GM13976 (cell line): ENCODE data around the gene NEURL1B.

Source experiments
- DNase-seq: peaks from one replicate; pipeline ENCODE4 v3.0.0; 2012; ENCODE audit warnings: low spot score
- CTCF ChIP-seq: IDR thresholded peaks from 2 replicates; pipeline ENCODE4 v1.5.1; 2012; ENCODE audit warnings: borderline replicate concordance, mild to moderate bottlenecking; ENCODE audit not compliant: insufficient read depth; ENCODE audit errors: extremely low read depth, missing control alignments, control extremely low read depth
- in situ Hi-C: fragments of 300-500 bp; cut with MboI; formaldehyde crosslinking; loops from one replicate; pipeline ENCODE4 v1.12.0; 2022; ENCODE audit warnings: low sequenced_read_pairs, mixed read lengths, inconsistent platforms; ENCODE audit not compliant: unreplicated experiment

The NEURL1B gene

GRCh38 chr5:172660974-172661373, 19.9 kb downstream of the NEURL1B start:
- in situ Hi-C loops: no loop called here
- no peak for TF ChIP-seq CTCF
- DNase-seq: no peak

- in situ Hi-C loops: no loop called here
- DNase-seq: no peak
- TF ChIP-seq CTCF: no peak
Observed at GRCh38 chr5:172661526-172661925, 20.5 kb downstream of the NEURL1B start.

GRCh38 chr5:172662596-172662995, 21.5 kb downstream of the NEURL1B start:
- no peak for DNase-seq
- in situ Hi-C loops: no loop called here
- TF ChIP-seq CTCF: no peak

GRCh38 chr5:172664018-172664417, 23.0 kb downstream of the NEURL1B start:
- in situ Hi-C loops: no loop called here
- no peak for DNase-seq
- TF ChIP-seq CTCF: no peak

GRCh38 chr5:172664681-172665541, 23.8 kb downstream of the NEURL1B start:
- DNase-seq: no peak
- in situ Hi-C loops: no loop called here

GRCh38 chr5:172666251-172666650, 25.2 kb downstream of the NEURL1B start:
- peak; percentile 5 for TF ChIP-seq CTCF
- DNase-seq: no peak
- in situ Hi-C loops: no loop called here

More at GRCh38 chr5:172664681-172665541, 23.8 kb downstream of the NEURL1B start:
- no peak for TF ChIP-seq CTCF
